GM23338 (cell line): ENCODE measurements around the gene SRMS. TPM values are rescaled to one million over a fixed set of nuclear protein-coding genes. Genes with fewer than 3 reads are reported as not detected.

ENCODE experiments used
- ATAC-seq: fragments of 200-7000 bp; cut with Tn5 transposase; 3 replicates; pipeline ENCODE4 v1.9.1; 2020
- DNase-seq: peaks from one replicate; pipeline ENCODE4 v3.0.0-alpha.2; 2015; ENCODE audit warnings: low spot score
- H2AFZ ChIP-seq: fragments of 200-600 bp; sonication (generic); 2 replicates; pipeline ENCODE4 v1.8.0; 2016; ENCODE audit warnings: antibody characterized with exemption, mild to moderate bottlenecking, moderate library complexity
- H3F3A ChIP-seq: fragments of 200-600 bp; sonication (generic); replicated peaks from 2 replicates; pipeline ENCODE4 v1.8.0; 2017; ENCODE audit warnings: antibody characterized with exemption, mixed run types, low read depth
- H3K27ac ChIP-seq: fragments of 200-600 bp; sonication (generic); 2 replicates; pipeline ENCODE4 v1.6.1; 2016; ENCODE audit warnings: low read depth
- H3K27me3 ChIP-seq: fragments of 200-600 bp; sonication (generic); 2 replicates; pipeline ENCODE4 v1.8.0; 2016; ENCODE audit warnings: mild to moderate bottlenecking, mixed run types, moderate library complexity; ENCODE audit not compliant: insufficient read depth
- H3K36me3 ChIP-seq: fragments of 200-600 bp; sonication (generic); 2 replicates; pipeline ENCODE4 v1.8.0; 2016; ENCODE audit warnings: mild to moderate bottlenecking; ENCODE audit not compliant: insufficient read depth
- H3K4me1 ChIP-seq: fragments of 200-600 bp; sonication (generic); 2 replicates; pipeline ENCODE4 v1.8.0; 2016; ENCODE audit warnings: mild to moderate bottlenecking, moderate library complexity; ENCODE audit not compliant: insufficient read depth
- H3K4me2 ChIP-seq: fragments of 200-600 bp; sonication (generic); 2 replicates; pipeline ENCODE4 v1.7.1; 2017; ENCODE audit warnings: mixed run types
- H3K4me3 ChIP-seq: fragments of 200-600 bp; sonication (generic); 2 replicates; pipeline ENCODE4 v1.6.1; 2016; ENCODE audit warnings: mixed run types
- H3K79me2 ChIP-seq: fragments of 200-600 bp; sonication (generic); replicated peaks from 2 replicates; pipeline ENCODE4 v1.8.0; 2017; ENCODE audit warnings: mild to moderate bottlenecking; ENCODE audit not compliant: insufficient read depth
- H3K9me2 ChIP-seq: fragments of 200-600 bp; sonication (generic); 2 replicates; pipeline ENCODE4 v1.8.0; 2017; ENCODE audit not compliant: insufficient read depth
- H4K20me1 ChIP-seq: fragments of 200-600 bp; sonication (generic); replicated peaks from 2 replicates; pipeline ENCODE4 v1.8.0; 2017; ENCODE audit warnings: mild to moderate bottlenecking; ENCODE audit not compliant: insufficient read depth
- H3K27ac Mint-ChIP-seq: 2 replicates; pipeline ENCODE4 v1.8.0; 2020; ENCODE audit warnings: inconsistent platforms, mild to moderate bottlenecking, moderate library complexity, mixed read lengths
- H3K27me3 Mint-ChIP-seq: 3 replicates; pipeline ENCODE4 v1.8.0; 2022; ENCODE audit warnings: low read depth, mild to moderate bottlenecking, moderate library complexity, mixed read lengths, inconsistent platforms; ENCODE audit not compliant: insufficient read depth, poor library complexity
- H3K36me3 Mint-ChIP-seq: 3 replicates; pipeline ENCODE4 v1.8.0; 2021; ENCODE audit warnings: low read depth, mild to moderate bottlenecking, inconsistent platforms, moderate library complexity, mixed read lengths
- H3K4me1 Mint-ChIP-seq: 3 replicates; pipeline ENCODE4 v1.8.0; 2020; ENCODE audit warnings: mild to moderate bottlenecking, inconsistent platforms, mixed read lengths
- H3K4me3 Mint-ChIP-seq: 3 replicates; pipeline ENCODE4 v1.8.0; 2021; ENCODE audit warnings: moderate library complexity, mild to moderate bottlenecking, inconsistent platforms, mixed read lengths
- H3K9me3 Mint-ChIP-seq: 3 replicates; pipeline ENCODE4 v1.8.0; 2020; ENCODE audit warnings: moderate library complexity, mild to moderate bottlenecking, inconsistent platforms, mixed read lengths
- CREB1 ChIP-seq: fragments of 250-450 bp; sonication (Bioruptor Pico); IDR thresholded peaks from 2 replicates; pipeline ENCODE4 v1.5.0; 2020; ENCODE audit warnings: low read depth, mild to moderate bottlenecking, moderate library complexity
- EZH2 ChIP-seq: fragments of 200-600 bp; sonication (generic); IDR thresholded peaks from one replicate; pipeline ENCODE4 v1.8.0; 2017; ENCODE audit warnings: antibody characterized with exemption, mild to moderate bottlenecking, low read depth; ENCODE audit not compliant: unreplicated experiment
- EZH2phosphoT487 ChIP-seq: fragments of 200-600 bp; sonication (generic); IDR thresholded peaks from one replicate; pipeline ENCODE4 v1.8.1; 2018; ENCODE audit warnings: antibody characterized with exemption; ENCODE audit not compliant: unreplicated experiment
- JUNB ChIP-seq: IDR thresholded peaks from one replicate; pipeline ENCODE4 v1.6.1; 2016; ENCODE audit warnings: antibody characterized with exemption; ENCODE audit not compliant: unreplicated experiment
- NANOG ChIP-seq: IDR thresholded peaks from 2 replicates; pipeline ENCODE4 v1.6.1; 2016; ENCODE audit warnings: antibody characterized with exemption, borderline replicate concordance
- POLR2AphosphoS5 ChIP-seq: IDR thresholded peaks from 2 replicates; pipeline ENCODE4 v1.6.1; 2016; ENCODE audit warnings: antibody characterized with exemption, low read depth
- STAT1 ChIP-seq: IDR thresholded peaks from one replicate; pipeline ENCODE4 v1.6.1; 2016; ENCODE audit warnings: antibody characterized with exemption; ENCODE audit not compliant: unreplicated experiment
- ZNF114 ChIP-seq: fragments of 250-450 bp; sonication (Bioruptor Pico); IDR thresholded peaks from 2 replicates; pipeline ENCODE4 v1.5.0; 2020; ENCODE audit warnings: mild to moderate bottlenecking, moderate library complexity
- ZNF331 ChIP-seq: fragments of 250-450 bp; sonication (Bioruptor Pico); IDR thresholded peaks from 2 replicates; pipeline ENCODE4 v1.5.0; 2020; ENCODE audit warnings: low read depth, mild to moderate bottlenecking, moderate library complexity
- polyA plus RNA-seq: library from polyadenylated mRNA; unstranded; fragments of >200 nt; fragmentation: Nextera tagmentation; extraction: Ambion mirVana; gene quantifications from 2 replicates; pipeline ENCODE4 v1.2.1, GENCODE V29; 2016
- total RNA-seq: library from RNA; depleted of rRNA; stranded (reverse); fragments of >200 nt; shearing (Covaris generic); gene quantifications from 2 replicates; pipeline ENCODE4 v1.2.3, GENCODE V29; 2014
- TF ChIP-seq, protein P1 (sequence below): IDR thresholded peaks from one replicate; pipeline ENCODE4 v1.6.1; 2018; ENCODE audit warnings: antibody characterized with exemption; ENCODE audit not compliant: unreplicated experiment
- TF ChIP-seq, protein P2 (sequence below): fragments of 250-450 bp; sonication (Bioruptor Pico); IDR thresholded peaks from 2 replicates; pipeline ENCODE4 v1.5.0; 2020; ENCODE audit warnings: mild to moderate bottlenecking, moderate library complexity
- TF ChIP-seq, protein P3 (sequence below): IDR thresholded peaks from 2 replicates; pipeline ENCODE4 v1.6.1; 2016; ENCODE audit warnings: antibody characterized with exemption
- TF ChIP-seq, protein P4 (sequence below), 2 experiments: fragments of 200-600 bp in 1 of 2; sonication (generic) in 1 of 2; conservative IDR thresholded peaks; 2 replicates each; pipeline versions ENCODE4 v1.5.1 to v1.6.1; 2016 to 2017; ENCODE audit warnings: antibody characterized with exemption in 2 of 2, low read depth in 2 of 2, mild to moderate bottlenecking in 2 of 2, moderate library complexity in 1 of 2

Gene SRMS
- total and polyA plus RNA-seq, 2 experiments from 2014 or later, result 0.23 to 0.59 TPM

DNA sequence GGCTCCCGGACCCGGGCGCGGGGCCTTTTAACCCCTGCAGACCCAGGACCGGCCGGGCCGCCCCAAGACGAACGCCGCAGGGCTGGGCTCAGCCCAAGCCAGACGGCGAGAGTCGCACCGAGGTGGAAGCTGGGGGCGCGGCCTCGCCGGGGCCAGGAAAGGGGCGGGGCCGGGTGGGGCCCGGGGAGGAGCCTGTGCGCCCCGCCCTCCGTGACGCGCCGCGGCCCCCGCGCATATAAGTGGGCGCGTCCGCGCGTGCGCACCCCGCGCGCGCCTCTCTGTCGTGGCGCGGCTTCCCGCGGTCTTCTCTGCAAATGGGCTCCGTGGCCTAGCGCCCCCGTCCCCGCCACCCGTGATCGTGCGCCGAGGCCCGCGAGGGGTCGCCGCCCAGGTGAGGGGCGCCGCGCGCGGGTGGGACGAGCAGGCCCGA is 27.0 kb downstream of the SRMS start, which contains the start of gene PPDPF:
PPDPF (plus strand) TSS at position 262 of the 430 bp plus-strand sequence. CDS start 544 bp downstream, outside the sequence.
- peak within 1 kb of the TSS; percentile 89 for H3K27ac Mint-ChIP-seq

More for the DNA sequence above, 27.0 kb downstream of the SRMS start, which contains the start of gene PPDPF:
- Histone ChIP-seq H3F3A (peaks cover 13% of the 10 kb centered on the region; the same call in 1 of the 2 replicates), H3K79me2 (peaks cover 4% of the 10 kb centered on the region; the same call in 1 of the 2 replicates), H2AFZ (peak within 1 kb of the TSS; percentile 84; the same call in 1 of the 2 replicates), H4K20me1 (no peaks in the 10 kb centered on the region; the same call in 1 of the 2 replicates), H3K9me2 (no peaks in the 10 kb centered on the region), H3K4me1 (peaks cover 12% of the 10 kb centered on the region; the same call in 1 of the 2 replicates), H3K27ac (peak within 1 kb of the TSS; percentile 87), H3K36me3 (no peaks in the 10 kb centered on the region), H3K4me2 (peak within 1 kb of the TSS; percentile 95), H3K27me3 (no peaks in the 10 kb centered on the region), H3K4me3 (peak within 1 kb of the TSS; percentile 86)
- peak; percentile 57; the same call in 1 of the 2 replicates for TF ChIP-seq POLR2AphosphoS5
- TF ChIP-seq JUNB, result no peak
- no peak for TF ChIP-seq EZH2
- TF ChIP-seq CREB1 (CRISPR knock-in tag), result peak; percentile 87
- TF ChIP-seq, protein P1, sequence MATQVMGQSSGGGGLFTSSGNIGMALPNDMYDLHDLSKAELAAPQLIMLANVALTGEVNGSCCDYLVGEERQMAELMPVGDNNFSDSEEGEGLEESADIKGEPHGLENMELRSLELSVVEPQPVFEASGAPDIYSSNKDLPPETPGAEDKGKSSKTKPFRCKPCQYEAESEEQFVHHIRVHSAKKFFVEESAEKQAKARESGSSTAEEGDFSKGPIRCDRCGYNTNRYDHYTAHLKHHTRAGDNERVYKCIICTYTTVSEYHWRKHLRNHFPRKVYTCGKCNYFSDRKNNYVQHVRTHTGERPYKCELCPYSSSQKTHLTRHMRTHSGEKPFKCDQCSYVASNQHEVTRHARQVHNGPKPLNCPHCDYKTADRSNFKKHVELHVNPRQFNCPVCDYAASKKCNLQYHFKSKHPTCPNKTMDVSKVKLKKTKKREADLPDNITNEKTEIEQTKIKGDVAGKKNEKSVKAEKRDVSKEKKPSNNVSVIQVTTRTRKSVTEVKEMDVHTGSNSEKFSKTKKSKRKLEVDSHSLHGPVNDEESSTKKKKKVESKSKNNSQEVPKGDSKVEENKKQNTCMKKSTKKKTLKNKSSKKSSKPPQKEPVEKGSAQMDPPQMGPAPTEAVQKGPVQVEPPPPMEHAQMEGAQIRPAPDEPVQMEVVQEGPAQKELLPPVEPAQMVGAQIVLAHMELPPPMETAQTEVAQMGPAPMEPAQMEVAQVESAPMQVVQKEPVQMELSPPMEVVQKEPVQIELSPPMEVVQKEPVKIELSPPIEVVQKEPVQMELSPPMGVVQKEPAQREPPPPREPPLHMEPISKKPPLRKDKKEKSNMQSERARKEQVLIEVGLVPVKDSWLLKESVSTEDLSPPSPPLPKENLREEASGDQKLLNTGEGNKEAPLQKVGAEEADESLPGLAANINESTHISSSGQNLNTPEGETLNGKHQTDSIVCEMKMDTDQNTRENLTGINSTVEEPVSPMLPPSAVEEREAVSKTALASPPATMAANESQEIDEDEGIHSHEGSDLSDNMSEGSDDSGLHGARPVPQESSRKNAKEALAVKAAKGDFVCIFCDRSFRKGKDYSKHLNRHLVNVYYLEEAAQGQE, result no peak
- TF ChIP-seq STAT1, result no peak
- TF ChIP-seq, protein P2, sequence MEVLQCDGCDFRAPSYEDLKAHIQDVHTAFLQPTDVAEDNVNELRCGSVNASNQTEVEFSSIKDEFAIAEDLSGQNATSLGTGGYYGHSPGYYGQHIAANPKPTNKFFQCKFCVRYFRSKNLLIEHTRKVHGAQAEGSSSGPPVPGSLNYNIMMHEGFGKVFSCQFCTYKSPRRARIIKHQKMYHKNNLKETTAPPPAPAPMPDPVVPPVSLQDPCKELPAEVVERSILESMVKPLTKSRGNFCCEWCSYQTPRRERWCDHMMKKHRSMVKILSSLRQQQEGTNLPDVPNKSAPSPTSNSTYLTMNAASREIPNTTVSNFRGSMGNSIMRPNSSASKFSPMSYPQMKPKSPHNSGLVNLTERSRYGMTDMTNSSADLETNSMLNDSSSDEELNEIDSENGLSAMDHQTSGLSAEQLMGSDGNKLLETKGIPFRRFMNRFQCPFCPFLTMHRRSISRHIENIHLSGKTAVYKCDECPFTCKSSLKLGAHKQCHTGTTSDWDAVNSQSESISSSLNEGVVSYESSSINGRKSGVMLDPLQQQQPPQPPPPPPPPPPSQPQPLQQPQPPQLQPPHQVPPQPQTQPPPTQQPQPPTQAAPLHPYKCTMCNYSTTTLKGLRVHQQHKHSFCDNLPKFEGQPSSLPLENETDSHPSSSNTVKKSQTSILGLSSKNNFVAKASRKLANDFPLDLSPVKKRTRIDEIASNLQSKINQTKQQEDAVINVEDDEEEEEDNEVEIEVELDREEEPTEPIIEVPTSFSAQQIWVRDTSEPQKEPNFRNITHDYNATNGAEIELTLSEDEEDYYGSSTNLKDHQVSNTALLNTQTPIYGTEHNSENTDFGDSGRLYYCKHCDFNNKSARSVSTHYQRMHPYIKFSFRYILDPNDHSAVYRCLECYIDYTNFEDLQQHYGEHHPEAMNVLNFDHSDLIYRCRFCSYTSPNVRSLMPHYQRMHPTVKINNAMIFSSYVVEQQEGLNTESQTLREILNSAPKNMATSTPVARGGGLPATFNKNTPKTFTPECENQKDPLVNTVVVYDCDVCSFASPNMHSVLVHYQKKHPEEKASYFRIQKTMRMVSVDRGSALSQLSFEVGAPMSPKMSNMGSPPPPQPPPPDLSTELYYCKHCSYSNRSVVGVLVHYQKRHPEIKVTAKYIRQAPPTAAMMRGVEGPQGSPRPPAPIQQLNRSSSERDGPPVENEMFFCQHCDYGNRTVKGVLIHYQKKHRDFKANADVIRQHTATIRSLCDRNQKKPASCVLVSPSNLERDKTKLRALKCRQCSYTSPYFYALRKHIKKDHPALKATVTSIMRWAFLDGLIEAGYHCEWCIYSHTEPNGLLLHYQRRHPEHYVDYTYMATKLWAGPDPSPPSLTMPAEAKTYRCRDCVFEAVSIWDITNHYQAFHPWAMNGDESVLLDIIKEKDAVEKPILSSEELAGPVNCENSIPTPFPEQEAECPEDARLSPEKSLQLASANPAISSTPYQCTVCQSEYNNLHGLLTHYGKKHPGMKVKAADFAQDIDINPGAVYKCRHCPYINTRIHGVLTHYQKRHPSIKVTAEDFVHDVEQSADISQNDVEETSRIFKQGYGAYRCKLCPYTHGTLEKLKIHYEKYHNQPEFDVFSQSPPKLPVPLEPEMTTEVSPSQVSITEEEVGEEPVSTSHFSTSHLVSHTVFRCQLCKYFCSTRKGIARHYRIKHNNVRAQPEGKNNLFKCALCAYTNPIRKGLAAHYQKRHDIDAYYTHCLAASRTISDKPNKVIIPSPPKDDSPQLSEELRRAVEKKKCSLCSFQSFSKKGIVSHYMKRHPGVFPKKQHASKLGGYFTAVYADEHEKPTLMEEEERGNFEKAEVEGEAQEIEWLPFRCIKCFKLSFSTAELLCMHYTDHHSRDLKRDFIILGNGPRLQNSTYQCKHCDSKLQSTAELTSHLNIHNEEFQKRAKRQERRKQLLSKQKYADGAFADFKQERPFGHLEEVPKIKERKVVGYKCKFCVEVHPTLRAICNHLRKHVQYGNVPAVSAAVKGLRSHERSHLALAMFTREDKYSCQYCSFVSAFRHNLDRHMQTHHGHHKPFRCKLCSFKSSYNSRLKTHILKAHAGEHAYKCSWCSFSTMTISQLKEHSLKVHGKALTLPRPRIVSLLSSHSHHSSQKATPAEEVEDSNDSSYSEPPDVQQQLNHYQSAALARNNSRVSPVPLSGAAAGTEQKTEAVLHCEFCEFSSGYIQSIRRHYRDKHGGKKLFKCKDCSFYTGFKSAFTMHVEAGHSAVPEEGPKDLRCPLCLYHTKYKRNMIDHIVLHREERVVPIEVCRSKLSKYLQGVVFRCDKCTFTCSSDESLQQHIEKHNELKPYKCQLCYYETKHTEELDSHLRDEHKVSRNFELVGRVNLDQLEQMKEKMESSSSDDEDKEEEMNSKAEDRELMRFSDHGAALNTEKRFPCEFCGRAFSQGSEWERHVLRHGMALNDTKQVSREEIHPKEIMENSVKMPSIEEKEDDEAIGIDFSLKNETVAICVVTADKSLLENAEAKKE (CRISPR knock-in tag), result no peak
- TF ChIP-seq ZNF331, result no peak
- TF ChIP-seq, protein P3, sequence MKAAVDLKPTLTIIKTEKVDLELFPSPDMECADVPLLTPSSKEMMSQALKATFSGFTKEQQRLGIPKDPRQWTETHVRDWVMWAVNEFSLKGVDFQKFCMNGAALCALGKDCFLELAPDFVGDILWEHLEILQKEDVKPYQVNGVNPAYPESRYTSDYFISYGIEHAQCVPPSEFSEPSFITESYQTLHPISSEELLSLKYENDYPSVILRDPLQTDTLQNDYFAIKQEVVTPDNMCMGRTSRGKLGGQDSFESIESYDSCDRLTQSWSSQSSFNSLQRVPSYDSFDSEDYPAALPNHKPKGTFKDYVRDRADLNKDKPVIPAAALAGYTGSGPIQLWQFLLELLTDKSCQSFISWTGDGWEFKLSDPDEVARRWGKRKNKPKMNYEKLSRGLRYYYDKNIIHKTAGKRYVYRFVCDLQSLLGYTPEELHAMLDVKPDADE, result peak; percentile 26; the same call in 1 of the 2 replicates
- TF ChIP-seq ZNF114, result no peak
- no peak for TF ChIP-seq NANOG
- no peak for TF ChIP-seq EZH2phosphoT487
- TF ChIP-seq, protein P4, sequence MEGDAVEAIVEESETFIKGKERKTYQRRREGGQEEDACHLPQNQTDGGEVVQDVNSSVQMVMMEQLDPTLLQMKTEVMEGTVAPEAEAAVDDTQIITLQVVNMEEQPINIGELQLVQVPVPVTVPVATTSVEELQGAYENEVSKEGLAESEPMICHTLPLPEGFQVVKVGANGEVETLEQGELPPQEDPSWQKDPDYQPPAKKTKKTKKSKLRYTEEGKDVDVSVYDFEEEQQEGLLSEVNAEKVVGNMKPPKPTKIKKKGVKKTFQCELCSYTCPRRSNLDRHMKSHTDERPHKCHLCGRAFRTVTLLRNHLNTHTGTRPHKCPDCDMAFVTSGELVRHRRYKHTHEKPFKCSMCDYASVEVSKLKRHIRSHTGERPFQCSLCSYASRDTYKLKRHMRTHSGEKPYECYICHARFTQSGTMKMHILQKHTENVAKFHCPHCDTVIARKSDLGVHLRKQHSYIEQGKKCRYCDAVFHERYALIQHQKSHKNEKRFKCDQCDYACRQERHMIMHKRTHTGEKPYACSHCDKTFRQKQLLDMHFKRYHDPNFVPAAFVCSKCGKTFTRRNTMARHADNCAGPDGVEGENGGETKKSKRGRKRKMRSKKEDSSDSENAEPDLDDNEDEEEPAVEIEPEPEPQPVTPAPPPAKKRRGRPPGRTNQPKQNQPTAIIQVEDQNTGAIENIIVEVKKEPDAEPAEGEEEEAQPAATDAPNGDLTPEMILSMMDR (conservative IDR thresholded peaks at IDR 0.05; ENCODE audit: low read depth in 2 of 2), result no peak
- peaks cover 14% of the 10 kb centered on the region for H3K4me1 Mint-ChIP-seq
- H3K27me3 Mint-ChIP-seq, result peaks cover 22% of the 10 kb centered on the region
- ATAC-seq (peak; percentile 67), DNase-seq (peak; percentile 86)
- peaks cover 40% of the 10 kb centered on the region for H3K36me3 Mint-ChIP-seq
- H3K4me3 Mint-ChIP-seq, result peak within 1 kb of the TSS; percentile 89
- H3K9me3 Mint-ChIP-seq, result peaks cover 28% of the 10 kb centered on the region
